Measurements from ENCODE around the gene FARS2.

GRCh38 chr6:5569491-5569890 is 308.2 kb downstream of the FARS2 start:
- TF ChIP-seq CTCF (IDR thresholded peaks at IDR 0.05) (no peak), EZH2 (IDR thresholded peaks at IDR 0.05; ENCODE audit: borderline replicate concordance, insufficient read depth, low read depth, low read length, poor library complexity, severe bottlenecking) (no peak)
